HG03571 (cell line): Measurements from ENCODE around the gene ZGLP1.
"Not testable (repeated sequence)": the region's sequence is repeated elsewhere in the genome, so short reads cannot be mapped to it uniquely, and the experiment has no call there.

Experiments used
- ATAC-seq: cut with Tn5 transposase; IDR thresholded peaks from one replicate; pipeline ENCODE4 v1.9.1; 2021; ENCODE audit not compliant: unreplicated experiment

ZGLP1 gene

DNA sequence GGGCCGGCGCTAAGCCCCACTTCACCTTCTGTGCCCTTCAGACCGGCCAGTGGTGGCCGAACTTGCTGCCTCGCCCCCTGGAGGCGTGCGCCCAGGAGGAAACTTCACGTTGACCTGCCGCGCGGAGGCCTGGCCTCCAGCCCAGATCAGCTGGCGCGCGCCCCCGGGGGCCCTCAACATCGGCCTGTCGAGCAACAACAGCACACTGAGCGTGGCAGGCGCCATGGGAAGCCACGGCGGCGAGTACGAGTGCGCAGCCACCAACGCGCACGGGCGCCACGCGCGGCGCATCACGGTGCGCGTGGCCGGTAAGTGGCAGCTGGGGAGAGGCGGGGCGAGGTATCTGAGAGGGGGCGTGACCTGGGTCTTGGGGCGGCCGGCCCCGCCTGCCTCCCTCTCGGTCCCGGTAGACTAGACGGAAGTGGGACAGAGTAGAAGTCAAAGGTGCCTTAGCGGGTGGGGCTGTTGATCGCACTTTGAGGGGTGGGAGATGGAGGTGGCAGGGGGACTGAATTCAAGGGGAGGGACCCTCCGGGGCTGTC, 14.2 kb downstream of the ZGLP1 start:
- ATAC-seq, result no peak

DNA sequence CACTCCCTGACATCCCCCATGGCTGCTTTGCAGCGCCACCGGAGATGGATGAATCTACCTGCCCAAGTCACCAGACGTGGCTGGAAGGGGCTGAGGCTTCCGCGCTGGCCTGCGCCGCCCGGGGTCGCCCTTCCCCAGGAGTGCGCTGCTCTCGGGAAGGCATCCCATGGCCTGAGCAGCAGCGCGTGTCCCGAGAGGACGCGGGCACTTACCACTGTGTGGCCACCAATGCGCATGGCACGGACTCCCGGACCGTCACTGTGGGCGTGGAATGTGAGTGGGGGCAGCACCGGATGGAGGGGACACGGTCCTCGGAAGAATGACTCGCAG, 15.3 kb downstream of the ZGLP1 start:
- no peak for ATAC-seq

DNA sequence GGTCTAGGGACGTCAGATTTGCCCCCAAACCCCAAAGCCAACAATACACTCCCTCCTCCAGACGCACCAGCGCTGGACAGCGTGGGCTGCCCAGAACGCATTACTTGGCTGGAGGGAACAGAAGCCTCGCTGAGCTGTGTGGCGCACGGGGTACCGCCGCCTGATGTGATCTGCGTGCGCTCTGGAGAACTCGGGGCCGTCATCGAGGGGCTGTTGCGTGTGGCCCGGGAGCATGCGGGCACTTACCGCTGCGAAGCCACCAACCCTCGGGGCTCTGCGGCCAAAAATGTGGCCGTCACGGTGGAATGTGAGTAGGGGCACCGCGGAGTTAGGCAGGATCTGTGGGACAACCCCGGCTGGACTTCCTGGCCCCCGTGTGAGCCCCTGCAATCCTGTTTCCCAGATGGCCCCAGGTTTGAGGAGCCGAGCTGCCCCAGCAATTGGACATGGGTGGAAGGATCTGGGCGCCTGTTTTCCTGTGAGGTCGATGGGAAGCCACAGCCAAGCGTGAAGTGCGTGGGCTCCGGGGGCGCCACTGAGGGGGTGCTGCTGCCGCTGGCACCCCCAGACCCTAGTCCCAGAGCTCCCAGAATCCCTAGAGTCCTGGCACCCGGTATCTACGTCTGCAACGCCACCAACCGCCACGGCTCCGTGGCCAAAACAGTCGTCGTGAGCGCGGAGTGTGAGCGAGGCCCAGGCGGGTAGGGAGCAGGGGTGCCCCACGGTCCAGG, 15.8 kb downstream of the ZGLP1 start:
- no peak for ATAC-seq

DNA sequence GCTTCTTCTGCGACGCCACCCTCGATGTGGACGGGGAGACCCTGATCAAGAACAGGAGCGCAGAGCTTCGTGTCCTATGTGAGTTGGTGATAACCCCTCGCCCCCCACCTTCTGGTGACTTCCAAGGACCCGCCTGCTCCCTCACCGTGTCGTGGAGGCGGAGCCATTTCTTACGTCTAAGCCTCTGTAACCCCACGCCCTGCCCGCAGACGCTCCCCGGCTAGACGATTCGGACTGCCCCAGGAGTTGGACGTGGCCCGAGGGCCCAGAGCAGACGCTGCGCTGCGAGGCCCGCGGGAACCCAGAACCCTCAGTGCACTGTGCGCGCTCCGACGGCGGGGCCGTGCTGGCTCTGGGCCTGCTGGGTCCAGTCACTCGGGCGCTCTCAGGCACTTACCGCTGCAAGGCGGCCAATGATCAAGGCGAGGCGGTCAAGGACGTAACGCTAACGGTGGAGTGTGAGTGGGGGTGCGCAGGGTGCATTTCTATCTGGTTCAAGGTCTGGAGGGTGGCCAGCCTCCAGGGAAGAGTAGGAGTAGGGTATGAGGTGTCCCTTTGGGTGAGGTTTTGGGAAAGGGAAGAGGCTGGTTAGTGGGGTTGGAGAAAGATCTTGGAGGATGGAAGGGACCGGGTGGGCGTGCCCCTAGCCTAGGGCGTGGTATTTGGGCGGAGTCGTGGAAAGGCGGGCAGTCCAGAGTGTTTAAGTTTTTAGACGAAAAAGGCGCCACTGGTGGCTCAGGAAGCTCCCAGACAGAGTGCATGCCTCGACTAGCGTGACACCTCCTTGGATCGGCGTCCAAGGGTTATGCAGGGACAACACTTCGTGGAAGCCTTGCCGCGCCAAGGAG, 16.6 kb downstream of the ZGLP1 start:
- ATAC-seq, result no peak

GRCh38 chr19:10292206-10292788, 17.3 kb downstream of the ZGLP1 start:
- no peak for ATAC-seq

DNA sequence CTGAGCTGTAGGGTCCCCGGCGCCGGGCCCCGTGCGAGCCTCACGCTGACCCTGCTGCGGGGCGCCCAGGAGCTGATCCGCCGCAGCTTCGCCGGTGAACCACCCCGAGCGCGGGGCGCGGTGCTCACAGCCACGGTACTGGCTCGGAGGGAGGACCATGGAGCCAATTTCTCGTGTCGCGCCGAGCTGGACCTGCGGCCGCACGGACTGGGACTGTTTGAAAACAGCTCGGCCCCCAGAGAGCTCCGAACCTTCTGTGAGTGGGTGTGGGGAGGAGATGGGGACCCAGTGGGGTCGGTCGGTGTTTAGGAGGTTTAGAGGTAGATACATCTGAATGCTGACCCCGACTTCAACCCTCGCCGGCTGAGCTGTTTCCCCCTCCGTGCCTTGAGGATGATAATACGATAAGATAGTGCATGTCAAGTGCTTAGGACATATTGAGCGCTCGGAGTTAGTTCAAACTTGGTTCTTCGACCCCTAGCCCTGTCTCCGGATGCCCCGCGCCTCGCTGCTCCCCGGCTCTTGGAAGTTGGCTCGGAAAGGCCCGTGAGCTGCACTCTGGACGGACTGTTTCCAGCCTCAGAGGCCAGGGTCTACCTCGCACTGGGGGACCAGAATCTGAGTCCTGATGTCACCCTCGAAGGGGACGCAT, 17.9 kb downstream of the ZGLP1 start:
- no peak for ATAC-seq

- ATAC-seq, result no peak
Observed at GRCh38 chr19:10290876-10291553, 18.6 kb downstream of the ZGLP1 start.

- no peak for ATAC-seq
Observed at GRCh38 chr19:10290357-10290875, 19.2 kb downstream of the ZGLP1 start.

GRCh38 chr19:10289836-10290356, 19.7 kb downstream of the ZGLP1 start, which contains the start of gene ICAM5:
TSS of gene ICAM5 (plus strand) at chr19:10289952. CDS start at chr19:10290044, 92 bp downstream.
- ATAC-seq, result no peak

DNA sequence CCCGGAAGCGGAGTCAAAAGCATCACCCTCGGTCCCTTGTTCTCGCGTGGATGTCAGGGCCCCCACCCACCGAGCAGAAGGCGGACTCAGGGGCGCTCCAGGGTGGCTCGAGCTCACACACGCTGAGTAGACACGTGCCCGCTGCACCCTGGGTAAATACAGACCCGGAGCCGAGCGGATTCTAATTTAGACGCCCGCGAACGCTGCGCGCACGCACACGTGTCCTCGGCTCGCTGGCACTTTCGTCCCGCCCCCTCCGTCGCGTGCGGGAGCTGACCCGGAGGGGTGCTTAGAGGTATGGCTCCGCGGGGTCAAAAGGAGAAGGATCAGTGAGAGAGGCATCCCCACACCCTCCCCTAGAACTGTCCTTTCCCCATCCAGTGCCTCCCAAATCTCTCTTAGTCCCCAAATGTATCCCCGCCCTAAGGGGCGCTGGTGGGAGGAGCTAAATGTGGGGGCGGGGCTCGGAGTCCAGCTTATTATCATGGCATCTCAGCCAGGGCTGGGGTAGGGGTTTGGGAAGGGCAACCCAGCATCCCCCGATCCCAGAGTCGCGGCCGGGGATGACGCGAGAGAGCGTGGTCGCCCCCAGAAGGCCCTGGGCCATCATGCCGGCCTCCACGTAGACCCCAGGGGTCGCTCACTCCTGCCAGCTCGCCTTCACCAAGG, 20.3 kb downstream of the ZGLP1 start:
- no peak for ATAC-seq

GRCh38 chr19:10288662-10289166, 20.9 kb downstream of the ZGLP1 start:
- no peak for ATAC-seq

- no peak for ATAC-seq
Observed at GRCh38 chr19:10286803-10287737, 22.5 kb downstream of the ZGLP1 start, which contains the start of gene ICAM4. TSS of gene ICAM4 (plus strand) at chr19:10286955. CDS start at chr19:10287013, 58 bp downstream.

DNA sequence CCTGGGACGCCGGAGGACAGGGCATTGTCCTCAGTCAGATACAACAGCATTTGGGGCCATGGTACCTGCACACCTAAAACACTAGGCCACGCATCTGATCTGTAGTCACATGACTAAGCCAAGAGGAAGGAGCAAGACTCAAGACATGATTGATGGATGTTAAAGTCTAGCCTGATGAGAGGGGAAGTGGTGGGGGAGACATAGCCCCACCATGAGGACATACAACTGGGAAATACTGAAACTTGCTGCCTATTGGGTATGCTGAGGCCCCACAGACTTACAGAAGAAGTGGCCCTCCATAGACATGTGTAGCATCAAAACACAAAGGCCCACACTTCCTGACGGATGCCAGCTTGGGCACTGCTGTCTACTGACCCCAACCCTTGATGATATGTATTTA, 24.2 kb downstream of the ZGLP1 start:
- no peak for ATAC-seq

- ATAC-seq, result no peak
Observed at GRCh38 chr19:10284960-10285278, 24.7 kb downstream of the ZGLP1 start.

DNA sequence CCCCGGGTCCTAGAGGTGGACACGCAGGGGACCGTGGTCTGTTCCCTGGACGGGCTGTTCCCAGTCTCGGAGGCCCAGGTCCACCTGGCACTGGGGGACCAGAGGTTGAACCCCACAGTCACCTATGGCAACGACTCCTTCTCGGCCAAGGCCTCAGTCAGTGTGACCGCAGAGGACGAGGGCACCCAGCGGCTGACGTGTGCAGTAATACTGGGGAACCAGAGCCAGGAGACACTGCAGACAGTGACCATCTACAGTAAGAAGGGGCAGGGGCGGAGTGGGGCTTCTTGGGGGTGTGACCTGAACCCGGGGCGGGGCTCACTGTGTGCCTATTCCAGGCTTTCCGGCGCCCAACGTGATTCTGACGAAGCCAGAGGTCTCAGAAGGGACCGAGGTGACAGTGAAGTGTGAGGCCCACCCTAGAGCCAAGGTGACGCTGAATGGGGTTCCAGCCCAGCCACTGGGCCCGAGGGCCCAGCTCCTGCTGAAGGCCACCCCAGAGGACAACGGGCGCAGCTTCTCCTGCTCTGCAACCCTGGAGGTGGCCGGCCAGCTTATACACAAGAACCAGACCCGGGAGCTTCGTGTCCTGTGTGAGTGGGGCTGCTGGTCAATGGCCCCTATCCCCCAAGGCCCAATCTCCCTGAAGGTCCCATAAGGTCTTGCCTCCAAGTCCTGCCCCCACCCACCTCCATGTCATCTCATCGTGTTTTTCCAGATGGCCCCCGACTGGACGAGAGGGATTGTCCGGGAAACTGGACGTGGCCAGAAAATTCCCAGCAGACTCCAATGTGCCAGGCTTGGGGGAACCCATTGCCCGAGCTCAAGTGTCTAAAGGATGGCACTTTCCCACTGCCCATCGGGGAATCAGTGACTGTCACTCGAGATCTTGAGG, 25.3 kb downstream of the ZGLP1 start:
- no peak for ATAC-seq

DNA sequence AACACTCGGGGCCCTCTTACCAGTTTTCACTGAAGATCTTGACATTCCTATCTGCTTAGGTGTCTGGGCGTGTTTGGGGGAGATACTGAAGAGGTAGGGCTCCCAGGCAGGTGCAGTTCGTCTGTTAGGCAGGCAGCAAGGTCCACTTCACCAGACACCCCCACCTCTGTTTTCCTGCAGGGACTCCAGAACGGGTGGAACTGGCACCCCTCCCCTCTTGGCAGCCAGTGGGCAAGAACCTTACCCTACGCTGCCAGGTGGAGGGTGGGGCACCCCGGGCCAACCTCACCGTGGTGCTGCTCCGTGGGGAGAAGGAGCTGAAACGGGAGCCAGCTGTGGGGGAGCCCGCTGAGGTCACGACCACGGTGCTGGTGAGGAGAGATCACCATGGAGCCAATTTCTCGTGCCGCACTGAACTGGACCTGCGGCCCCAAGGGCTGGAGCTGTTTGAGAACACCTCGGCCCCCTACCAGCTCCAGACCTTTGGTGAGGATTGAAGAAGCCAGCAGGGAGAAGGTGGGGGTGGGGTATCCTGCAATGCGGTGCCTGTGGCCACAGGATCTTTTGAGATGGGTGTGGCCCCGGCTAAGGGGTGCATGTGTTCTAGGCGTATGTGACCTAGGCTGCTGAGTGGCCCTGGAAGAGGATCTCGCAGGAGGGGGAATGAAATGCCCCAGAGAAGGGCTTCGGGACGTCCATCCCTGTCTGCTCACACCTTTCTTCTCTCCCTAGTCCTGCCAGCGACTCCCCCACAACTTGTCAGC, 26.1 kb downstream of the ZGLP1 start:
- ATAC-seq, result no peak

- not testable (repeated sequence) for ATAC-seq
Observed at GRCh38 chr19:10282043-10282442, 27.6 kb downstream of the ZGLP1 start.
